ENCODE results near the gene COLEC12. TPM values are rescaled to one million over a fixed set of nuclear protein-coding genes. Genes with fewer than 3 reads are reported as not detected.

Gene COLEC12
- total RNA-seq, 4 donors from 2014 or later, result 2.1 to 6.2 (median 5.2) TPM

- no peaks in the 10 kb centered on the region for H3K36me3 ChIP-seq
- no peak for DNase-seq (ENCODE audit: low spot score in 2 of 2)
- WGBS, result 82% methylated on average over 7 of the region's 7 CpGs
- H3K27ac ChIP-seq, result no peak overlapping the region
- no peak overlapping the region for H3K4me3 ChIP-seq
- no peaks in the 10 kb centered on the region for H3K27me3 ChIP-seq
- TF ChIP-seq CTCF (IDR thresholded peaks at IDR 0.05), result no peak
- TF ChIP-seq POLR2A (IDR thresholded peaks at IDR 0.05), result no peak
- TF ChIP-seq POLR2AphosphoS5 (IDR thresholded peaks at IDR 0.05), result no peak
- no peak for TF ChIP-seq EP300 (IDR thresholded peaks at IDR 0.05)
- peaks cover 8% of the 10 kb centered on the region for H3K4me1 ChIP-seq
- no peaks in the 10 kb centered on the region for H3K9me3 ChIP-seq
These were observed 110.7 kb downstream of the COLEC12 start for GRCh38 chr18:389658-390357.

- TF ChIP-seq CTCF (IDR thresholded peaks at IDR 0.05) (no peak), EP300 (IDR thresholded peaks at IDR 0.05) (no peak), POLR2A (IDR thresholded peaks at IDR 0.05) (no peak), POLR2AphosphoS5 (IDR thresholded peaks at IDR 0.05) (no peak)
- no peaks in the 10 kb centered on the region for H3K27me3 ChIP-seq
- no peaks in the 10 kb centered on the region for H3K4me1 ChIP-seq
- H3K36me3 ChIP-seq, result no peaks in the 10 kb centered on the region
- no peaks in the 10 kb centered on the region for H3K9me3 ChIP-seq
- H3K27ac ChIP-seq, result no peak overlapping the region
- 98% methylated on average over 5 of the region's 5 CpGs for WGBS
- no peak overlapping the region for H3K4me3 ChIP-seq
- DNase-seq (ENCODE audit: low spot score in 2 of 2), result no peak
These were observed 112.3 kb downstream of the COLEC12 start for GRCh38 chr18:388200-388599.

GRCh38 chr18:386994-387393 lies 113.5 kb downstream of the COLEC12 start:
- 85% methylated on average over 6 of the region's 6 CpGs for WGBS
- Histone ChIP-seq H3K9me3 (no peaks in the 10 kb centered on the region), H3K4me3 (no peak overlapping the region), H3K36me3 (no peaks in the 10 kb centered on the region), H3K4me1 (no peaks in the 10 kb centered on the region), H3K27me3 (no peaks in the 10 kb centered on the region), H3K27ac (no peak overlapping the region)
- no peak for DNase-seq (ENCODE audit: low spot score in 2 of 2)
- TF ChIP-seq POLR2AphosphoS5 (IDR thresholded peaks at IDR 0.05) (no peak), POLR2A (IDR thresholded peaks at IDR 0.05) (no peak), EP300 (IDR thresholded peaks at IDR 0.05) (no peak), CTCF (IDR thresholded peaks at IDR 0.05) (no peak)

- no peak for DNase-seq (ENCODE audit: low spot score in 2 of 2)
- no peaks in the 10 kb centered on the region for H3K9me3 ChIP-seq
- no peaks in the 10 kb centered on the region for H3K36me3 ChIP-seq
- 88% methylated on average over 2 of the region's 2 CpGs for WGBS
- TF ChIP-seq EP300 (IDR thresholded peaks at IDR 0.05) (no peak), POLR2A (IDR thresholded peaks at IDR 0.05) (no peak), CTCF (IDR thresholded peaks at IDR 0.05) (no peak)
- no peaks in the 10 kb centered on the region for H3K4me1 ChIP-seq
- H3K27ac ChIP-seq, result no peak overlapping the region
- no peak overlapping the region for H3K4me3 ChIP-seq
- H3K27me3 ChIP-seq, result no peaks in the 10 kb centered on the region
These were observed 115.6 kb downstream of the COLEC12 start for GRCh38 chr18:384897-385296.

GRCh38 chr18:383135-383534 lies 117.4 kb downstream of the COLEC12 start:
- H3K27ac ChIP-seq, result no peak overlapping the region
- no peak overlapping the region for H3K4me3 ChIP-seq
- DNase-seq (ENCODE audit: low spot score in 2 of 2), result no peak
- no peaks in the 10 kb centered on the region for H3K36me3 ChIP-seq
- H3K27me3 ChIP-seq, result no peaks in the 10 kb centered on the region
- 88% methylated on average over 3 of the region's 3 CpGs for WGBS
- peaks cover 2% of the 10 kb centered on the region for H3K4me1 ChIP-seq
- H3K9me3 ChIP-seq, result no peaks in the 10 kb centered on the region
- TF ChIP-seq EP300 (IDR thresholded peaks at IDR 0.05) (no peak), POLR2AphosphoS5 (IDR thresholded peaks at IDR 0.05) (no peak), CTCF (IDR thresholded peaks at IDR 0.05) (no peak), POLR2A (IDR thresholded peaks at IDR 0.05) (no peak)
